Islet of Langerhans (tissue), 1 donor: ENCODE measurements around the gene ANKRD33B.
"Not testable (repeated sequence)": the region's sequence is repeated elsewhere in the genome, so short reads cannot be mapped to it uniquely, and the experiment has no call there.

ENCODE experiments used
- FAIRE-seq: peaks from one replicate; lab custom pipeline; 2011; peaks lifted over from hg19 to GRCh38; lab: Jason Lieb, UNC

Gene ANKRD33B

GRCh38 chr5:10661401-10661800, 97.5 kb downstream of the ANKRD33B start:
- FAIRE-seq, result no peak

GRCh38 chr5:10662083-10662482, 98.2 kb downstream of the ANKRD33B start:
- no peak for FAIRE-seq

- no peak for FAIRE-seq
Measured at GRCh38 chr5:10662661-10663488, 99.0 kb downstream of the ANKRD33B start.

- peak; percentile 97 for FAIRE-seq
Measured at GRCh38 chr5:10663489-10664179, 99.8 kb downstream of the ANKRD33B start.

GRCh38 chr5:10664180-10664769, 100.4 kb downstream of the ANKRD33B start:
- not testable (repeated sequence) for FAIRE-seq

GRCh38 chr5:10665799-10666198, 101.9 kb downstream of the ANKRD33B start:
- no peak for FAIRE-seq

- FAIRE-seq, result no peak
Measured at GRCh38 chr5:10666531-10667299, 102.8 kb downstream of the ANKRD33B start.

GRCh38 chr5:10667431-10668057, 103.7 kb downstream of the ANKRD33B start:
- FAIRE-seq, result no peak

- no peak for FAIRE-seq
Measured at GRCh38 chr5:10668697-10669096, 104.8 kb downstream of the ANKRD33B start.

GRCh38 chr5:10669983-10670382, 106.1 kb downstream of the ANKRD33B start:
- FAIRE-seq, result no peak

- no peak for FAIRE-seq
Measured at GRCh38 chr5:10671041-10672008, 107.5 kb downstream of the ANKRD33B start.

- no peak for FAIRE-seq
Measured at GRCh38 chr5:10672146-10673016, 108.5 kb downstream of the ANKRD33B start.

GRCh38 chr5:10673017-10673389, 109.1 kb downstream of the ANKRD33B start:
- FAIRE-seq, result no peak

GRCh38 chr5:10673407-10673806, 109.5 kb downstream of the ANKRD33B start:
- no peak for FAIRE-seq

GRCh38 chr5:10674096-10674495, 110.2 kb downstream of the ANKRD33B start:
- no peak for FAIRE-seq

- no peak for FAIRE-seq
Measured at GRCh38 chr5:10674582-10674981, 110.7 kb downstream of the ANKRD33B start.

GRCh38 chr5:10675177-10675700, 111.4 kb downstream of the ANKRD33B start:
- no peak for FAIRE-seq

- no peak for FAIRE-seq
Measured at GRCh38 chr5:10676224-10676623, 112.4 kb downstream of the ANKRD33B start.

- FAIRE-seq, result no peak
Measured at GRCh38 chr5:10676946-10677345, 113.1 kb downstream of the ANKRD33B start.

GRCh38 chr5:10677533-10677932, 113.7 kb downstream of the ANKRD33B start:
- no peak for FAIRE-seq
